Lower leg skin (tissue), 3 donors: Measurements from ENCODE around the gene CHST15.

ENCODE experiments used
- POLR2A ChIP-seq, 2 donors: fragments of 450-650 bp; IDR thresholded peaks; one replicate each; pipeline ENCODE4 v1.6.1; 2016 to 2017; ENCODE audit warnings: antibody characterized with exemption in 2 of 2, mild to moderate bottlenecking in 1 of 2, moderate library complexity in 1 of 2
- TF ChIP-seq, protein P1 (sequence below), 3 donors: fragments of 450-650 bp; IDR thresholded peaks; one replicate each; pipeline ENCODE4 v1.5.1; 2016; ENCODE audit warnings: antibody characterized with exemption in 3 of 3, mild to moderate bottlenecking in 3 of 3, moderate library complexity in 2 of 3

DNA sequence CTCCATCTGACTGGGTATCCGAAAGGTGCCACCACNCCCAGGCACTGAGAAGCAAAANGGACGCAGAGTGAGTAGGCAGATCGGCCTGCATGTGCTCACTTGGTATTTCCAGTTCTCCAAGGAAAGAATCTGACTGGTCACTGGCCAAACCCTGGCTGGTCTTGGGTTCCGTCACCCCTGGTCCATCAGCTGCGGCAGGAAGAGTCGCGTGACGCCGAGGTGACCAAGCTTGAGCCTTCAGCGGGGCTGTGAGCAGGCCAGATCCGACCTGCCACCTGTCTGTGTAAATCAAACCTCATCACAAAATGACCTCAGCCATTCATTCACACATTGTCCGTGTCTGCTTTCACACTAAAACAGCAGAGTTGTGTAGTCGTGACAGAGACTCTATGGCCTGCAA lies 28.8 kb upstream of the CHST15 start:
- TF ChIP-seq, protein P1, sequence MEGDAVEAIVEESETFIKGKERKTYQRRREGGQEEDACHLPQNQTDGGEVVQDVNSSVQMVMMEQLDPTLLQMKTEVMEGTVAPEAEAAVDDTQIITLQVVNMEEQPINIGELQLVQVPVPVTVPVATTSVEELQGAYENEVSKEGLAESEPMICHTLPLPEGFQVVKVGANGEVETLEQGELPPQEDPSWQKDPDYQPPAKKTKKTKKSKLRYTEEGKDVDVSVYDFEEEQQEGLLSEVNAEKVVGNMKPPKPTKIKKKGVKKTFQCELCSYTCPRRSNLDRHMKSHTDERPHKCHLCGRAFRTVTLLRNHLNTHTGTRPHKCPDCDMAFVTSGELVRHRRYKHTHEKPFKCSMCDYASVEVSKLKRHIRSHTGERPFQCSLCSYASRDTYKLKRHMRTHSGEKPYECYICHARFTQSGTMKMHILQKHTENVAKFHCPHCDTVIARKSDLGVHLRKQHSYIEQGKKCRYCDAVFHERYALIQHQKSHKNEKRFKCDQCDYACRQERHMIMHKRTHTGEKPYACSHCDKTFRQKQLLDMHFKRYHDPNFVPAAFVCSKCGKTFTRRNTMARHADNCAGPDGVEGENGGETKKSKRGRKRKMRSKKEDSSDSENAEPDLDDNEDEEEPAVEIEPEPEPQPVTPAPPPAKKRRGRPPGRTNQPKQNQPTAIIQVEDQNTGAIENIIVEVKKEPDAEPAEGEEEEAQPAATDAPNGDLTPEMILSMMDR (IDR thresholded peaks at IDR 0.05), result no peak
- TF ChIP-seq POLR2A (IDR thresholded peaks at IDR 0.05), result no peak
